ENCODE results near the gene NDUFAF3. TPM values are rescaled to one million over a fixed set of nuclear protein-coding genes. Genes with fewer than 3 reads are reported as not detected.

The NDUFAF3 gene
- total and polyA plus RNA-seq, 10 donors, result 63.8 to 98.5 (median 78.7) TPM

GRCh38 chr3:49028673-49029562 lies 7.0 kb downstream of the NDUFAF3 start, which contains the start of gene IMPDH2:
Gene IMPDH2 (minus strand): TSS chr3:49029398. CDS start chr3:49029350, 48 bp downstream.
- H3K27ac ChIP-seq, result peak within 1 kb of the TSS; percentile 77 to 94 (median 92)
- peak; percentile 99 for DNase-seq
- WGBS, 5 donors, result 1 to 4% (median 2%) methylated on average over 27 to 55 of the region's 55 CpGs
- TF ChIP-seq POLR2AphosphoS5 (IDR thresholded peaks at IDR 0.05) (peak; percentile 100), POLR2A (IDR thresholded peaks at IDR 0.05) (peak; percentile 69 to 97 (median 97)), CTCF (IDR thresholded peaks at IDR 0.05 in 8 of 11, conservative IDR thresholded peaks at IDR 0.05 in 3 of 11) (peak in 6 of 11 experiments; percentile 12 to 42 (median 23))
- H3K36me3 ChIP-seq, result peaks cover 0 to 80% (median 69%) of the 10 kb centered on the region in 6 donors
- intact Hi-C loops (cut with DNase I; ENCODE audit: low total_unique reads), result loop anchor here (10.0 kb wide), 1 partner anchor 76 kb away; the partner anchor contains the start of gene QARS1
- H3K4me3 ChIP-seq, result peak within 1 kb of the TSS; percentile 51 to 72 (median 54)
- H3K4me1 ChIP-seq, result peaks cover 11 to 59% (median 42%) of the 10 kb centered on the region in 6 donors
- H3K27me3 ChIP-seq (replicated peaks in 1 of 7), result no peaks in the 10 kb centered on the region
- no peaks in the 10 kb centered on the region for H3K9me3 ChIP-seq

GRCh38 chr3:49029563-49029884 lies 7.6 kb downstream of the NDUFAF3 start:
- TF ChIP-seq CTCF (IDR thresholded peaks at IDR 0.05 in 8 of 11, conservative IDR thresholded peaks at IDR 0.05 in 3 of 11), result no peak
- TF ChIP-seq POLR2AphosphoS5 (IDR thresholded peaks at IDR 0.05), result no peak
- TF ChIP-seq POLR2A (IDR thresholded peaks at IDR 0.05), result no peak
- intact Hi-C loops (cut with DNase I; ENCODE audit: low total_unique reads), result loop anchor here (10.0 kb wide), 1 partner anchor 75 kb away; the partner anchor contains the start of gene QARS1
- H3K27me3 ChIP-seq (replicated peaks in 1 of 7), result no peaks in the 10 kb centered on the region
- peaks cover 8 to 53% (median 38%) of the 10 kb centered on the region in 6 donors for H3K4me1 ChIP-seq
- no peaks in the 10 kb centered on the region for H3K9me3 ChIP-seq
- peaks cover 0 to 80% (median 67%) of the 10 kb centered on the region in 6 donors for H3K36me3 ChIP-seq
- 1 to 4% (median 2%) methylated on average over 7 of the region's 7 CpGs for whole genome bisulfite sequencing, 5 donors
- peak overlapping the region in 7 of 8 donors; percentile 51 to 72 (median 54) for H3K4me3 ChIP-seq
- no peak for DNase-seq
- H3K27ac ChIP-seq, result peak overlapping the region; percentile 77 to 94 (median 92)

- WGBS, 5 donors, result 85 to 97% (median 93%) methylated on average over 6 of the region's 6 CpGs
Observed at GRCh38 chr3:49030321-49030720, 8.4 kb downstream of the NDUFAF3 start.

More at GRCh38 chr3:49030321-49030720, 8.4 kb downstream of the NDUFAF3 start:
- Histone ChIP-seq H3K27ac (peak overlapping the region in 2 of 8 donors; percentile 92), H3K4me3 (no peak overlapping the region), H3K36me3 (peaks cover 0 to 80% (median 67%) of the 10 kb centered on the region in 6 donors), H3K9me3 (no peaks in the 10 kb centered on the region), H3K27me3 (replicated peaks in 1 of 7) (no peaks in the 10 kb centered on the region), H3K4me1 (peaks cover 8 to 46% (median 32%) of the 10 kb centered on the region in 6 donors)
- no peak for DNase-seq
- intact Hi-C loops (cut with DNase I; ENCODE audit: low total_unique reads), result no loop called here
- TF ChIP-seq CTCF (IDR thresholded peaks at IDR 0.05 in 8 of 11, conservative IDR thresholded peaks at IDR 0.05 in 3 of 11) (no peak), POLR2A (IDR thresholded peaks at IDR 0.05) (no peak), POLR2AphosphoS5 (IDR thresholded peaks at IDR 0.05) (no peak)

All from spleen (tissue), 11 donors.